HCEC 1CT (cell line): Measurements from ENCODE around the gene PCCB.
"Not testable (repeated sequence)": the region's sequence is repeated elsewhere in the genome, so short reads cannot be mapped to it uniquely, and the experiment has no call there.

ENCODE experiments used
- DNase-seq: peaks from one replicate; pipeline ENCODE4 v3.0.0-alpha.2; 2017

Gene PCCB

GRCh38 chr3:136263251-136263650, 13.1 kb downstream of the PCCB start:
- DNase-seq, result no peak

DNA sequence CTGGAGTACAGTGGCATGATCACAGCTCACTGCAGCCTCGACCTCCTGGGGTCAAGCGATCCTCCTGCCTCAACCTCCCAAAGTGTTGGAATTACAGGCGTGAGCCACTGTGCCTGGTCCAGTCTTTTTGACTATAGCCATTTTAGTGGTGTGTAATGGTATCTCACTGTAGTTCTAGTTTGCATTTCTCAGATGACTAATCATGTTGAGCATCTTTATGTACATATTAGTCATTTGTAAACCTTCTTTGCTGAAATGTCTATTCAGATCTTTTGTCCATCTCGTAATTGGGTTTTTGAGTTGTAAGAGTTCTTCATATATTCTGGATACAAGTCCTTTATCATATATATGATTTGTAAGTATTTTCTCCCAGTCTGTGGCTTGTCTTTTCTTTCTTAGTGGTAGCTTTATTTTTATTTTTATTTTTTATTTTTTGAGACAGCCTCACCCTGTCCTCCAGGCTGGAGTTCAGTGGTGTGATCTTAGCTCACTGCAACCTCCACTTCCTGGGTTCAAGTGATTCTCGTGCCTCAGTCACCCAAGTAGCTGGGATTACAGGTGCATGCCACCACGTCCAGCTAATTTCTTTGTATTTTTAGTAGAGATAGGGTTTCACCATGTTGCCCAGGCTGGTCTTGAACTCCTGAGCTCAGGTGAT, 16.5 kb downstream of the PCCB start:
- peak; percentile 84 for DNase-seq

GRCh38 chr3:136267235-136267634, 17.1 kb downstream of the PCCB start:
- no peak for DNase-seq

GRCh38 chr3:136270179-136270578, 20.0 kb downstream of the PCCB start:
- DNase-seq, result no peak

- not testable (repeated sequence) for DNase-seq
These were observed 21.5 kb downstream of the PCCB start for GRCh38 chr3:136271626-136272025.

- no peak for DNase-seq
These were observed 26.1 kb downstream of the PCCB start for GRCh38 chr3:136276049-136276755.

DNA sequence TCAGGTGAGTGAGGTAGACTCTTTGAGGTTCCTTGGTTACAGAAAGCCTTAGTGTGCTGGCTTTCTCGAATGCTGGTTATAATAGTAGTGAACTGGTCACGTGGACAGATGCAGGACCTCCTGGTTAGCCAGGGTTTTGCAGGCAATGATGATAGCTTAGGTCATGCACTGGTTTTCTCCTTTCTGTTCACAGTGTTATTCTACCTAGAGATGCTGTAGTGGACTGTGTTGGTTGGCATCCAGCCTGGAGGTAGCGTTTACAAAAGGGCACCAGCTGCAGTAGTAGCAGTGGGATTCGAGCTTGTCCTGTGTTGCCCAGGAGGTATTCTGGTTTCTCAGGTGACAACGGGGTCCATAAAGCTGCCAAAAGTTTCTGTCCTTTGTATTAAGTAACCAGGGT, 27.0 kb downstream of the PCCB start:
- DNase-seq, result no peak

- DNase-seq, result no peak
These were observed 27.5 kb downstream of the PCCB start for GRCh38 chr3:136277634-136278033.

GRCh38 chr3:136279092-136279491, 29.0 kb downstream of the PCCB start:
- DNase-seq, result no peak

GRCh38 chr3:136280961-136281360, 30.8 kb downstream of the PCCB start:
- no peak for DNase-seq

DNA sequence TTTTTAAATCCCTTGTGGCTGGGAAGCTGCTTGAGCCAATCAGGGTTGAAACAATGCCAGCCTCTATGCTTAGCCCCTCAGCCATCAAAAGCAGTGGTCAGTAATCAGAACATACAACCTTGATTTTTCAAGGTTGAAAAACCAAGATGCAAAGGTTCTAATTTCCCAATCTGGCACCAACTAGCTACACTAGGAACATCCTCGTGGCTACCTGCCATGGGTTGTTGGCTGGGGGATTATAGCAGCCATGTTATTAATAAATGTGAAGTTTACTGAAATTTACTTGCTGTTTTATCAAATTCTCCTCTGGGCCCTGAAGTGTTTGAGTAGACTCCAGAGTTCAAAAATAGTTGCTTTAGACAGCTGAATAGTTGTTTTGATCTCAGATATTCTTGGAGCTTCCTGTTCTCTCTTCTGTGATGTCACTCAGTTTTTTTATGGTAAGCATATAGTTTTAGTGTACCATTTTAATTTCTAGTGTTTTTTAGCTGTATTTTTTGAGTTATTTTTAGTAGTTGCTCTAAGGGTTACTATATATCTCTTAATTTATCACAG, 31.9 kb downstream of the PCCB start:
- no peak for DNase-seq

GRCh38 chr3:136283627-136284026, 33.5 kb downstream of the PCCB start:
- no peak for DNase-seq

DNA sequence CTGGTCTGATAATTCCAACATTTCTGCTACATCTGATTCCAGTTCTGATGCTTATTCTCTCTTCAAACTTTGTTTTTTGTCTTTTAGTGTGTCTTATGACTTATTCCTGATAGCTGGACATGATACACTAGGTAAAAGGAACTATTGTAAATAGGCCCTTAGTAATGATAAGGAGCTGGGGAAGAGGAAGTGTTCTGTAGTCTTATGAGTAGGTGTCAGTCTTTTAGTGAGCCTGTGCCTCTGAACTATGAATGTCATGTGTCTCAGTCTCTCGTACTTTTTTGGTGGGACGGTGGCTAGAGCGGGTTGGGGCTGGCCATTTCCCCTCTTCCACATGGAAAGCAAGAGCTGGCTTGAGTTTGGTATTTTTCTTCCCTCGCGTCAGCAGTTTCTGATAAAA, 41.2 kb downstream of the PCCB start:
- DNase-seq, result no peak

DNA sequence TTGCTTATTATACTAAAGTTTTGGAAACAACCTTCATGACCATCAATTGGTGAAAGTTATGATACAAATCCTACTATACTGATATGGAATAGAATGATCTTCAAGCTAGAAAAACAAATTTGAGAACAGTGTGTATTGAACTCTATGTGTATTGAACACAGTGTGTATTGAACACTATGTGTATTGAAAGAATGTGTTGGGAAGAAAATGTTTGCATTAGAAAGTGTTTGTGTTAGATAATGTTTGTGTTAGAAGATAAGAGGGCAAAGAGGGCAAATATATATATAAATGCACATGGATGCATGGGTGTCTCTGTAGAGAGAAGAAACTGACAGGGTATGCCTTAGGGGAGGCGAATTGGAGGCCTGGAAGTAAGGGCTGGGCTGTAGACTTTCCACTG, 42.4 kb downstream of the PCCB start:
- no peak for DNase-seq

GRCh38 chr3:136293279-136293678, 43.1 kb downstream of the PCCB start:
- DNase-seq, result no peak

GRCh38 chr3:136294176-136294575, 44.0 kb downstream of the PCCB start:
- DNase-seq, result no peak

DNA sequence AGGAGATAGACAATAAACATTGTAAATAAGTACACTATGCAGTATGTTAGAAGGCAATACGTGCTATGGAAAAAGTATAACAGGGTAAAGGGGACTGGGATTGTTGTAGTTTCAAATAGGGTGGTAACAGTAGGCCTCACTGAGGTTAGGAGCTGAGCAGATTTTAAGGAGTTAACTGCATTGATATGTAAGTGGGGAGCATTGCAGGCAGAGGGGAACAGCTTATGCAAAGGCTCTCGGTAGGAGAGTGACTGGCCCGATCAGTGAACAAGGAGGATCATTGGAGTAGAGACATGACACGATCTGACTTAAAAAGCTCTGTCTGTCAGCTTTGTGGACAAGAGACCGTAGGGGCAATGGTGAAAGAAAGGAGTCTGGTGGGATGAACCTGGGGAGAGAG, 46.8 kb downstream of the PCCB start:
- no peak for DNase-seq

DNA sequence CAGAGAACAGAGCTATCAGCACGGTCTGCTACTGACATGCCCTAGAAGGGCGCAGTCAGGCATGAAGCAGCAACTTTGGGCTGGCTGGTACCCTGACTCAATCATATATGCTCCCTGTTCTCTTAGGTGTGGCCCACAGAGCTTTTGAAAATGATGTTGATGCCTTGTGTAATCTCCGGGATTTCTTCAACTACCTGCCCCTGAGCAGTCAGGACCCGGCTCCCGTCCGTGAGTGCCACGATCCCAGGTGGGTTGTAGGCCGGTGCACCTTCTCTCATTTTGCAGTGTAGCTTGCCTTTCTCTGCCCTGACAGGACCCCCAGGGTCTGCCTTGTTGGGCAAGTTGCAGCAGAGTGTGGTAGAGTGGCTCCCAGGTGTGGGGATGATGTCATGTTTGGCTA, 47.7 kb downstream of the PCCB start:
- DNase-seq, result no peak

GRCh38 chr3:136300444-136300843, 50.3 kb downstream of the PCCB start:
- DNase-seq, result no peak

- peak; percentile 34 for DNase-seq
These were observed 55.7 kb downstream of the PCCB start for GRCh38 chr3:136305879-136306278.

- no peak for DNase-seq
These were observed 61.1 kb downstream of the PCCB start for GRCh38 chr3:136311261-136311660.

- no peak for DNase-seq
These were observed 61.8 kb downstream of the PCCB start for GRCh38 chr3:136311968-136312367.

GRCh38 chr3:136326316-136326715, 76.2 kb downstream of the PCCB start:
- DNase-seq, result no peak

DNA sequence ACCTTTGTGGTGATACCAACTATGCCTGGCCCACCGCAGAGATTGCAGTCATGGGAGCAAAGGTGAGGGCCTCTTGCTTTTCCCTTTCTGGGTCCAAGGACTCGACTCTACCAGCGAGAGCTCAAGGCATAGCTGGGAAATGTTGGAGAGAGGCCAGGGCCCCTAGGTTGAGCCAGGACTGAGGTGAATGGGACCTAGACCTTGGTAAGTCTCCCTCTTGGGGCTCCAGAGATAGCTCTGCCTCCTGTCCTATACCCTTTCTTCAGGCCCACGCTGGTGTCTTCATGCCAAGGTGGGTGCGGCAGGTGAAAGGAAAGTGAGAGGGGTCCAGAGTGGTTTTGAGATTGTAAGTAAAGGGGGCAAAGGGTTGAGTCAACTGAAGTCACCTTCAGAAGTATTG, 77.5 kb downstream of the PCCB start:
- DNase-seq, result no peak

DNA sequence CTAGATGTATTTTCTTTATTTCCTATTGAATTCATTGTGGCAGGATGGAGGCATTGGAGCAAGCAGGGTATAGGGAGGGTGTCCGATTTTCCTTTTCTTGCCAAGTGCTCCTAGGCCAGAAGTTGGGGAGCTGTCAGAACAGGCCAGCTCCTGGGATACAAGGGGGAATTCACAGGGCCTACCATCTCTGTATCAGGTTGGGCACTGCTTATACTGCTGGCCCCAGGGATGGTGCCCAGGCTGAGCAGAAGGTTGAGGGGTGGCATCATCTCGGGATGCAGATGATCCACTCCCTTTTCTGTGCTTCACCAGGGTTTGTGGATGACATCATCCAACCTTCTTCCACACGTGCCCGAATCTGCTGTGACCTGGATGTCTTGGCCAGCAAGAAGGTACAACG, 79.5 kb downstream of the PCCB start:
- no peak for DNase-seq
